Upper lobe of left lung (tissue), 4 donors: ENCODE measurements around the gene CCDC197.
A peak's percentile ranks its signal among the peaks of the same experiment; 100 is the strongest.

ENCODE experiments used
- EP300 ChIP-seq, 4 donors: sonication (generic); formaldehyde crosslinking; IDR thresholded peaks; one replicate each; pipeline ENCODE4 v1.5.1; 2017; ENCODE audit warnings: antibody characterized with exemption in 4 of 4, control low read depth in 2 of 4
- POLR2A ChIP-seq, 4 donors: fragments of 450-650 bp; IDR thresholded peaks; one replicate each; pipeline ENCODE4 v1.5.1; 2016 to 2017; ENCODE audit warnings: antibody characterized with exemption in 4 of 4, mild to moderate bottlenecking in 2 of 4
- POLR2AphosphoS5 ChIP-seq, 2 donors: sonication (generic); formaldehyde crosslinking; IDR thresholded peaks; one replicate each; pipeline ENCODE4 v1.5.1; 2017; ENCODE audit warnings: antibody characterized with exemption in 2 of 2
- TF ChIP-seq, protein P1 (sequence below), 6 experiments: fragments of 450-650 bp in 4 of 6; fragments of 200-600 bp in 2 of 6; sonication (generic) in 2 of 6; IDR thresholded peaks; one replicate each; pipeline ENCODE4 v1.5.1; 2016 to 2019; ENCODE audit warnings: antibody characterized with exemption in 6 of 6

DNA sequence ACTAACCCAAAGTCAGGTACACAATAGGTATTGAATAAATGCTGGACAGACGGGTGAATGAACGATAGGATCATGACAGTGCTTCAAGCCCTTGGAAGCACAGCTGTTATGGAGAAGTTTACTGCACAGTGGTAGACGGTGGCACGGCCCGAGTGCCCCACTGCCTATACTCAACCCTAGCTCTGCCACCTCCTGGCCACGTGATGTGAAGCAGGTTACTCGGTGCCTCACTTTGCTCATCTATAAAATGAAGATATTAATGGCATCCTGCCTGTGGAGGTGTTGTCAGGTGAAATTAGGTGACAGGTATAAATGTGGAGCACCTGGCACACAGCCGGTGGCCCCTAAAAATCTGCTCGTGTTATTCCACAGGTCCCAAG lies 26.5 kb upstream of the CCDC197 start:
- TF ChIP-seq, protein P1, sequence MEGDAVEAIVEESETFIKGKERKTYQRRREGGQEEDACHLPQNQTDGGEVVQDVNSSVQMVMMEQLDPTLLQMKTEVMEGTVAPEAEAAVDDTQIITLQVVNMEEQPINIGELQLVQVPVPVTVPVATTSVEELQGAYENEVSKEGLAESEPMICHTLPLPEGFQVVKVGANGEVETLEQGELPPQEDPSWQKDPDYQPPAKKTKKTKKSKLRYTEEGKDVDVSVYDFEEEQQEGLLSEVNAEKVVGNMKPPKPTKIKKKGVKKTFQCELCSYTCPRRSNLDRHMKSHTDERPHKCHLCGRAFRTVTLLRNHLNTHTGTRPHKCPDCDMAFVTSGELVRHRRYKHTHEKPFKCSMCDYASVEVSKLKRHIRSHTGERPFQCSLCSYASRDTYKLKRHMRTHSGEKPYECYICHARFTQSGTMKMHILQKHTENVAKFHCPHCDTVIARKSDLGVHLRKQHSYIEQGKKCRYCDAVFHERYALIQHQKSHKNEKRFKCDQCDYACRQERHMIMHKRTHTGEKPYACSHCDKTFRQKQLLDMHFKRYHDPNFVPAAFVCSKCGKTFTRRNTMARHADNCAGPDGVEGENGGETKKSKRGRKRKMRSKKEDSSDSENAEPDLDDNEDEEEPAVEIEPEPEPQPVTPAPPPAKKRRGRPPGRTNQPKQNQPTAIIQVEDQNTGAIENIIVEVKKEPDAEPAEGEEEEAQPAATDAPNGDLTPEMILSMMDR (IDR thresholded peaks at IDR 0.05), result peak in 4 of 6 experiments; percentile 30 to 48 (median 39)
- no peak for TF ChIP-seq POLR2AphosphoS5 (IDR thresholded peaks at IDR 0.05)
- no peak for TF ChIP-seq POLR2A (IDR thresholded peaks at IDR 0.05)
- no peak for TF ChIP-seq EP300 (IDR thresholded peaks at IDR 0.05)
